GM19043 (cell line): ENCODE results near the gene RASGRP1.
A peak's percentile ranks its signal among the peaks of the same experiment; 100 is the strongest.

Experiments used
- ATAC-seq: cut with Tn5 transposase; IDR thresholded peaks from one replicate; pipeline ENCODE4 v1.9.1; 2021; ENCODE audit warnings: low read depth; ENCODE audit not compliant: unreplicated experiment

The RASGRP1 gene

GRCh38 chr15:38576837-38577236 is 12.2 kb upstream of the RASGRP1 start:
- no peak for ATAC-seq

GRCh38 chr15:38576261-38576660 is 11.6 kb upstream of the RASGRP1 start:
- ATAC-seq: no peak

- ATAC-seq: no peak
These were observed 665 bp upstream of the RASGRP1 start for GRCh38 chr15:38565287-38565670.

- peak; percentile 54 for ATAC-seq
These were observed 693 bp downstream of the RASGRP1 start for GRCh38 chr15:38563723-38564519.

- ATAC-seq: no peak
These were observed 2.3 kb downstream of the RASGRP1 start for GRCh38 chr15:38562278-38562677.

GRCh38 chr15:38560456-38560926 is 4.1 kb downstream of the RASGRP1 start:
- no peak for ATAC-seq

- ATAC-seq: no peak
These were observed 4.8 kb downstream of the RASGRP1 start for GRCh38 chr15:38559636-38560307.

GRCh38 chr15:38559131-38559530 is 5.5 kb downstream of the RASGRP1 start:
- no peak for ATAC-seq

GRCh38 chr15:38558372-38559059 is 6.1 kb downstream of the RASGRP1 start:
- no peak for ATAC-seq

GRCh38 chr15:38557921-38558320 is 6.7 kb downstream of the RASGRP1 start:
- ATAC-seq: no peak

GRCh38 chr15:38555686-38556334 is 8.8 kb downstream of the RASGRP1 start:
- no peak for ATAC-seq

GRCh38 chr15:38554354-38554753 is 10.3 kb downstream of the RASGRP1 start:
- ATAC-seq: peak; percentile 60

- no peak for ATAC-seq
These were observed 11.5 kb downstream of the RASGRP1 start for GRCh38 chr15:38553071-38553470.

- no peak for ATAC-seq
These were observed 12.6 kb downstream of the RASGRP1 start for GRCh38 chr15:38551720-38552648.

GRCh38 chr15:38549222-38549621 is 15.4 kb downstream of the RASGRP1 start:
- ATAC-seq: no peak

- ATAC-seq: no peak
These were observed 17.2 kb downstream of the RASGRP1 start for GRCh38 chr15:38547255-38547997.

GRCh38 chr15:38545179-38545578 is 19.4 kb downstream of the RASGRP1 start:
- no peak for ATAC-seq

- ATAC-seq: no peak
These were observed 23.6 kb downstream of the RASGRP1 start for GRCh38 chr15:38541026-38541425.

- ATAC-seq: no peak
These were observed 24.1 kb downstream of the RASGRP1 start for GRCh38 chr15:38540510-38540909.
